ENCODE data around the gene SLC12A8. TPM values are rescaled to one million over a fixed set of nuclear protein-coding genes. Genes with fewer than 3 reads are reported as not detected.

Gene SLC12A8
- total and polyA plus RNA-seq, 2 experiments from 2014 or later, result 6.9 to 15.9 TPM

DNA sequence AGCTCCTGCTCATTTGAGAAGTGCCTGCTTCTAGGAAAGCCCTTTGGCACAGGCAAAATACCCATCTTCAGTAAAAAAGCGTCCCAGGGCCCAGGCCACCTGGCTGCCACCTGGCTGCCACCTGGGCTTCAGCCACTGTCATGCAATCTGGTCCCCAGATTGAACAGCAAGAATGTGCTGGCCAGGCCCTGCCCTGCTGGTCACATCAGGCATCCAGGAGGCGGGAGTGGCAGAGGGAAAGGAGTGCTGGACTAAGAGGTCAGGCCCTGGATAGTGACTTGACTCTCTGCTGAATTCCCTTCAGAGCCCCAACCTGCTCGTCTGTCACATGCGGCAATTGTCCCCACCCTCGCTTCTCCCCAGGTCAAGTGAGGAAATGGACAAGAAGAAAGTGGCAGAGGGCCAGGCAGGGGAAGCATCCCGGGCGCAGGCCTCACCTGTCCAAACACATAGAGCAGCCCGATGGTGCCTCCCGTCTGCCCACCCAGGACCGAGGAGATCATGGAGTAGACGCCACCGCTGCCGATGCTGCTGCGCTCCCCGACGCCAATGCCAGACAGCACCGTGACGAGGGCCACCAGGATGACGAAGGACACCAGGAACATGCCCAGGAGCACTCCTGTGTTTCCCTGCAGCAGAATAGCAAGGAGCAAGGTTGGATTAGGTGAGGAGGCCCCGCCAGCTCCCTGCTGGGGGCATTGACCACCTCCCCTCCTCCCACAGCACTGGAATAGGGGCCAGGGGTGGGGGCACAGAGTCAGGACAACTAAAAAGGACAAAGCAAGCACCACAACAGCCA, 25.5 kb downstream of the SLC12A8 start (continued):
- TF ChIP-seq ZNF462 (CRISPR knock-in tag; IDR thresholded peaks at IDR 0.05) (no peak), CREB1 (CRISPR knock-in tag; IDR thresholded peaks at IDR 0.05; ENCODE audit: low read depth) (no peak), ZNF331 (CRISPR knock-in tag; IDR thresholded peaks at IDR 0.05; ENCODE audit: low read depth) (no peak), EZH2phosphoT487 (IDR thresholded peaks at IDR 0.05; ENCODE audit: unreplicated experiment) (no peak), CTCF (conservative IDR thresholded peaks at IDR 0.05; ENCODE audit: low read depth in 2 of 2) (no peak), ZNF114 (CRISPR knock-in tag; IDR thresholded peaks at IDR 0.05) (no peak)
- TF ChIP-seq, protein P1, sequence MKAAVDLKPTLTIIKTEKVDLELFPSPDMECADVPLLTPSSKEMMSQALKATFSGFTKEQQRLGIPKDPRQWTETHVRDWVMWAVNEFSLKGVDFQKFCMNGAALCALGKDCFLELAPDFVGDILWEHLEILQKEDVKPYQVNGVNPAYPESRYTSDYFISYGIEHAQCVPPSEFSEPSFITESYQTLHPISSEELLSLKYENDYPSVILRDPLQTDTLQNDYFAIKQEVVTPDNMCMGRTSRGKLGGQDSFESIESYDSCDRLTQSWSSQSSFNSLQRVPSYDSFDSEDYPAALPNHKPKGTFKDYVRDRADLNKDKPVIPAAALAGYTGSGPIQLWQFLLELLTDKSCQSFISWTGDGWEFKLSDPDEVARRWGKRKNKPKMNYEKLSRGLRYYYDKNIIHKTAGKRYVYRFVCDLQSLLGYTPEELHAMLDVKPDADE (IDR thresholded peaks at IDR 0.05), result no peak
